Activated T-cell treated with anti-CD3 and anti-CD28 coated beads, Interleukin-2, amount 50 U/mL, for 24 hours (primary cell): ENCODE measurements around the gene SETD6.
"Not testable (repeated sequence)": the region's sequence is repeated elsewhere in the genome, so short reads cannot be mapped to it uniquely, and the experiment has no call there.

Source experiments
- DNase-seq: peaks from one replicate; pipeline ENCODE4 v3.0.0-alpha.2; 2020
- H3K27ac Mint-ChIP-seq: 2 replicates; pipeline ENCODE4 v1.8.0; 2020; ENCODE audit warnings: mild to moderate bottlenecking, mixed read lengths
- H3K27me3 Mint-ChIP-seq: 2 replicates; pipeline ENCODE4 v1.8.0; 2020; ENCODE audit warnings: mixed read lengths
- H3K36me3 Mint-ChIP-seq: 2 replicates; pipeline ENCODE4 v1.8.0; 2020; ENCODE audit warnings: low read depth, mixed read lengths
- H3K4me1 Mint-ChIP-seq: 2 replicates; pipeline ENCODE4 v1.8.0; 2020; ENCODE audit warnings: low read depth, mixed read lengths
- H3K4me3 Mint-ChIP-seq: 2 replicates; pipeline ENCODE4 v1.8.0; 2020; ENCODE audit warnings: mild to moderate bottlenecking, moderate library complexity, mixed read lengths
- H3K9me3 Mint-ChIP-seq: 2 replicates; pipeline ENCODE4 v1.8.0; 2020; ENCODE audit warnings: mixed read lengths

The SETD6 gene

GRCh38 chr16:58533751-58534470 is 18.6 kb downstream of the SETD6 start:
- Mint-ChIP-seq H3K36me3 (peaks cover 97% of the 10 kb centered on the region), H3K4me3 (no peak overlapping the region), H3K4me1 (peaks cover 2% of the 10 kb centered on the region), H3K27me3 (no peaks in the 10 kb centered on the region), H3K9me3 (no peaks in the 10 kb centered on the region), H3K27ac (no peak overlapping the region)
- DNase-seq = no peak

- no peak overlapping the region for H3K27ac Mint-ChIP-seq
- H3K9me3 Mint-ChIP-seq = no peaks in the 10 kb centered on the region
- DNase-seq = no peak
- H3K4me3 Mint-ChIP-seq = no peak overlapping the region
- peaks cover 99% of the 10 kb centered on the region for H3K36me3 Mint-ChIP-seq
- H3K27me3 Mint-ChIP-seq = no peaks in the 10 kb centered on the region
- H3K4me1 Mint-ChIP-seq = peaks cover 2% of the 10 kb centered on the region
Observed at GRCh38 chr16:58535100-58535499, 19.8 kb downstream of the SETD6 start.

- peaks cover 97% of the 10 kb centered on the region for H3K36me3 Mint-ChIP-seq
- H3K4me3 Mint-ChIP-seq = no peak overlapping the region
- H3K27me3 Mint-ChIP-seq = no peaks in the 10 kb centered on the region
- DNase-seq = no peak
- H3K9me3 Mint-ChIP-seq = no peaks in the 10 kb centered on the region
- H3K27ac Mint-ChIP-seq = no peak overlapping the region
- peaks cover 2% of the 10 kb centered on the region for H3K4me1 Mint-ChIP-seq
Observed at GRCh38 chr16:58536278-58536677, 21.0 kb downstream of the SETD6 start.

GRCh38 chr16:58537124-58537906 is 22.0 kb downstream of the SETD6 start:
- Mint-ChIP-seq H3K9me3 (no peaks in the 10 kb centered on the region), H3K4me3 (no peak overlapping the region), H3K36me3 (peaks cover 97% of the 10 kb centered on the region), H3K27me3 (no peaks in the 10 kb centered on the region), H3K4me1 (peaks cover 2% of the 10 kb centered on the region), H3K27ac (peak overlapping the region; percentile 7)
- no peak for DNase-seq

GRCh38 chr16:58541711-58542110 is 26.4 kb downstream of the SETD6 start:
- no peaks in the 10 kb centered on the region for H3K27me3 Mint-ChIP-seq
- no peak overlapping the region for H3K27ac Mint-ChIP-seq
- no peaks in the 10 kb centered on the region for H3K9me3 Mint-ChIP-seq
- H3K36me3 Mint-ChIP-seq = peaks cover 99% of the 10 kb centered on the region
- DNase-seq = no peak
- no peak overlapping the region for H3K4me3 Mint-ChIP-seq
- no peaks in the 10 kb centered on the region for H3K4me1 Mint-ChIP-seq

GRCh38 chr16:58542291-58542690 is 27.0 kb downstream of the SETD6 start:
- no peaks in the 10 kb centered on the region for H3K9me3 Mint-ChIP-seq
- H3K27me3 Mint-ChIP-seq = no peaks in the 10 kb centered on the region
- peaks cover 99% of the 10 kb centered on the region for H3K36me3 Mint-ChIP-seq
- no peak for DNase-seq
- no peak overlapping the region for H3K4me3 Mint-ChIP-seq
- peak overlapping the region; percentile 23 for H3K27ac Mint-ChIP-seq
- no peaks in the 10 kb centered on the region for H3K4me1 Mint-ChIP-seq

GRCh38 chr16:58543685-58544084 is 28.4 kb downstream of the SETD6 start:
- Mint-ChIP-seq H3K36me3 (peaks cover 99% of the 10 kb centered on the region), H3K27me3 (no peaks in the 10 kb centered on the region), H3K9me3 (no peaks in the 10 kb centered on the region), H3K27ac (no peak overlapping the region), H3K4me1 (no peaks in the 10 kb centered on the region), H3K4me3 (no peak overlapping the region)
- DNase-seq = no peak

- Mint-ChIP-seq H3K4me1 (no peaks in the 10 kb centered on the region), H3K9me3 (no peaks in the 10 kb centered on the region), H3K4me3 (no peak overlapping the region), H3K36me3 (peaks cover 98% of the 10 kb centered on the region), H3K27ac (no peak overlapping the region), H3K27me3 (no peaks in the 10 kb centered on the region)
- no peak for DNase-seq
Observed at GRCh38 chr16:58548378-58548777, 33.1 kb downstream of the SETD6 start.

- H3K4me3 Mint-ChIP-seq = no peak overlapping the region
- H3K27ac Mint-ChIP-seq = peak overlapping the region; percentile 50
- peaks cover 98% of the 10 kb centered on the region for H3K36me3 Mint-ChIP-seq
- H3K4me1 Mint-ChIP-seq = no peaks in the 10 kb centered on the region
- DNase-seq = no peak
- no peaks in the 10 kb centered on the region for H3K27me3 Mint-ChIP-seq
- H3K9me3 Mint-ChIP-seq = no peaks in the 10 kb centered on the region
Observed at GRCh38 chr16:58551496-58551895, 36.2 kb downstream of the SETD6 start.

GRCh38 chr16:58556678-58557077 is 41.4 kb downstream of the SETD6 start:
- H3K27me3 Mint-ChIP-seq = no peaks in the 10 kb centered on the region
- H3K27ac Mint-ChIP-seq = peak overlapping the region; percentile 53
- H3K4me1 Mint-ChIP-seq = peaks cover 1% of the 10 kb centered on the region
- no peak for DNase-seq
- peaks cover 99% of the 10 kb centered on the region for H3K36me3 Mint-ChIP-seq
- no peaks in the 10 kb centered on the region for H3K9me3 Mint-ChIP-seq
- H3K4me3 Mint-ChIP-seq = no peak overlapping the region

- no peak overlapping the region for H3K4me3 Mint-ChIP-seq
- no peaks in the 10 kb centered on the region for H3K9me3 Mint-ChIP-seq
- H3K36me3 Mint-ChIP-seq = peaks cover 90% of the 10 kb centered on the region
- no peaks in the 10 kb centered on the region for H3K27me3 Mint-ChIP-seq
- H3K27ac Mint-ChIP-seq = peak overlapping the region; percentile 23
- H3K4me1 Mint-ChIP-seq = peaks cover 10% of the 10 kb centered on the region
- DNase-seq = no peak
Observed at GRCh38 chr16:58563235-58563634, 47.9 kb downstream of the SETD6 start.

GRCh38 chr16:58563775-58564174 is 48.5 kb downstream of the SETD6 start:
- Mint-ChIP-seq H3K27me3 (no peaks in the 10 kb centered on the region), H3K4me1 (peaks cover 10% of the 10 kb centered on the region), H3K4me3 (no peak overlapping the region), H3K36me3 (peaks cover 89% of the 10 kb centered on the region), H3K27ac (peak overlapping the region; percentile 23), H3K9me3 (no peaks in the 10 kb centered on the region)
- DNase-seq = no peak

GRCh38 chr16:58565697-58566096 is 50.4 kb downstream of the SETD6 start:
- Mint-ChIP-seq H3K4me1 (peaks cover 14% of the 10 kb centered on the region), H3K36me3 (peaks cover 90% of the 10 kb centered on the region)
- not testable (repeated sequence) for H3K27me3 Mint-ChIP-seq, H3K9me3 Mint-ChIP-seq, H3K27ac Mint-ChIP-seq, DNase-seq, H3K4me3 Mint-ChIP-seq
